ENCODE measurements around the gene EPB41. TPM values are rescaled to one million over a fixed set of nuclear protein-coding genes. Genes with fewer than 3 reads are reported as not detected.
"Not testable (repeated sequence)": the region's sequence is repeated elsewhere in the genome, so short reads cannot be mapped to it uniquely, and the experiment has no call there.

The EPB41 gene
- total and polyA plus RNA-seq, 2 experiments from 2014 or later = 0.89 to 1.5 TPM

GRCh38 chr1:28936528-28936927 lies 22.2 kb downstream of the EPB41 start:
- no peak overlapping the region for H3K27ac ChIP-seq
- in situ Hi-C loops (cut with MboI) = no loop called here

DNA sequence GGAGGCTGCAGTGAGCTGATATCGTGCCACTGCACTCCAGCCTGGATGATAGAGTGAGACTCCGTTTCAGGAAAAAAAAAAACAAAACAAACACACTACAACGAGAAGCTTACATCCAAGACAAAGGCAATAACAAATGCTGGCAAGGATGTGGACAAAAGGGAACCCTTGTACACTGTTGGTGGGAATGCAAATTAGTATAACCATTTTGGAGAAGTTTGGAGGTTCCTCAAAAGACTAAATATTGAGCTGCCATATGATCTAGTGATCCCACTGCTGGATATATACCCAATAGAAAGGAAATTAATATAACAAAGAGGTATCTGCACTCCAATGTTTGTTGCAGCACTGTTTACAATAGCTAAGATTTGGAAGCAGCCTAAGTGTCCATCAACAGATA lies 29.2 kb downstream of the EPB41 start:
- H3K79me2 ChIP-seq (ENCODE audit: insufficient read depth); H3K9ac ChIP-seq; in situ Hi-C loops (cut with MboI); H3K9me3 ChIP-seq (ENCODE audit: low read depth); H4K20me1 ChIP-seq (ENCODE audit: insufficient read depth); H3K4me2 ChIP-seq (ENCODE audit: unreplicated experiment); H3K4me3 ChIP-seq; H3K4me1 ChIP-seq (ENCODE audit: insufficient read depth); H3F3A ChIP-seq (ENCODE audit: insufficient read depth); DNase-seq; H3K27me3 ChIP-seq (replicated peaks; ENCODE audit: insufficient read depth); H3K27ac ChIP-seq; H3K9me2 ChIP-seq (ENCODE audit: insufficient read depth); H3K36me3 ChIP-seq (ENCODE audit: low read depth); H2AFZ ChIP-seq: not testable (repeated sequence)
- WGBS, 2 experiments (ENCODE audit: low coverage in 1 of 2, low lambda C conversion rate in 2 of 2, missing lambda C conversion rate in 2 of 2) = 82 to 96% methylated on average over 3 of the region's 3 CpGs

More at GRCh38 chr1:28936528-28936927, 22.2 kb downstream of the EPB41 start:
- no peak overlapping the region for H3K4me3 ChIP-seq
- no peak for TF ChIP-seq EZH2phosphoT487 (IDR thresholded peaks at IDR 0.05; ENCODE audit: insufficient read depth, low read depth)
- TF ChIP-seq EZH2 (IDR thresholded peaks at IDR 0.05; ENCODE audit: insufficient read depth, poor library complexity, severe bottlenecking) = no peak
- DNase-seq = no peak
- H3K4me1 ChIP-seq (ENCODE audit: insufficient read depth) = no peaks in the 10 kb centered on the region
- no peak overlapping the region for H2AFZ ChIP-seq
- no peaks in the 10 kb centered on the region for H3K27me3 ChIP-seq (replicated peaks; ENCODE audit: insufficient read depth)
- no peak overlapping the region for H3K4me2 ChIP-seq (ENCODE audit: unreplicated experiment)
- no peaks in the 10 kb centered on the region for H3K36me3 ChIP-seq (ENCODE audit: low read depth)
- no peaks in the 10 kb centered on the region for H3K79me2 ChIP-seq (ENCODE audit: insufficient read depth)
- H4K20me1 ChIP-seq (ENCODE audit: insufficient read depth) = no peaks in the 10 kb centered on the region
- H3K9me3 ChIP-seq (ENCODE audit: low read depth) = no peaks in the 10 kb centered on the region
- H3K9ac ChIP-seq = no peak overlapping the region
- no peaks in the 10 kb centered on the region for H3F3A ChIP-seq (ENCODE audit: insufficient read depth)
- no peaks in the 10 kb centered on the region for H3K9me2 ChIP-seq (ENCODE audit: insufficient read depth)

DNA sequence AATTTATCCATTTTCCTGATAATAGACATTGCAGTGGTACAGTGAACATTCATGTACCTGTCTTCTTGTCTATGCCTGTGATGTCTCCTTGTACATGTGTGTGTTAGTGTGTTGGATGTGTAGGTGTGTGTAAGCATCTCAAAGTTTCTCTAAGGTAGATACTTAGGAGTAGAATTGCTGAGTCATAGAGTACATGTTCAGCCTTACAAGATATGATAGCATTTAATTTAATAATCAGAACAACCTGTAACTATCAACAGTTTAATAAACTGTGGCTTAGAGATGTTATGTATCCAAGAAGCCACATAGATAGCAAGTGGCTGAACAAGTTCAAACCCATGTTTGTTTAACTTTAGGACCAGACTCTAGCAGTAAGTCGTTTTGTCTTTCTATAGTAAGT lies 35.6 kb downstream of the EPB41 start:
- H4K20me1 ChIP-seq (ENCODE audit: insufficient read depth) = no peaks in the 10 kb centered on the region
- TF ChIP-seq EZH2 (IDR thresholded peaks at IDR 0.05; ENCODE audit: insufficient read depth, poor library complexity, severe bottlenecking) (no peak), EZH2phosphoT487 (IDR thresholded peaks at IDR 0.05; ENCODE audit: insufficient read depth, low read depth) (no peak)
- no peak for DNase-seq
- H3K4me2 ChIP-seq (ENCODE audit: unreplicated experiment) = no peak overlapping the region
- no peaks in the 10 kb centered on the region for H3F3A ChIP-seq (ENCODE audit: insufficient read depth)
- no peak overlapping the region for H3K27ac ChIP-seq
- WGBS, 2 experiments (ENCODE audit: low coverage in 1 of 2, low lambda C conversion rate in 2 of 2, missing lambda C conversion rate in 2 of 2) = 23 to 27% methylated on average over 1 of the region's 1 CpG
- H3K4me1 ChIP-seq (ENCODE audit: insufficient read depth) = no peaks in the 10 kb centered on the region
- in situ Hi-C loops (cut with MboI) = no loop called here
- H3K9me3 ChIP-seq (ENCODE audit: low read depth) = no peaks in the 10 kb centered on the region
- H3K9ac ChIP-seq = no peak overlapping the region
- H3K27me3 ChIP-seq (replicated peaks; ENCODE audit: insufficient read depth) = no peaks in the 10 kb centered on the region
- no peaks in the 10 kb centered on the region for H3K36me3 ChIP-seq (ENCODE audit: low read depth)
- no peaks in the 10 kb centered on the region for H3K9me2 ChIP-seq (ENCODE audit: insufficient read depth)
- no peak overlapping the region for H3K4me3 ChIP-seq
- H2AFZ ChIP-seq = no peak overlapping the region
- H3K79me2 ChIP-seq (ENCODE audit: insufficient read depth) = no peaks in the 10 kb centered on the region

GRCh38 chr1:28950449-28950848 lies 36.1 kb downstream of the EPB41 start:
- no peak overlapping the region for H3K4me3 ChIP-seq
- H3K9me2 ChIP-seq (ENCODE audit: insufficient read depth) = no peaks in the 10 kb centered on the region
- no peaks in the 10 kb centered on the region for H3K27me3 ChIP-seq (replicated peaks; ENCODE audit: insufficient read depth)
- DNase-seq = no peak
- no peaks in the 10 kb centered on the region for H3K4me1 ChIP-seq (ENCODE audit: insufficient read depth)
- no peaks in the 10 kb centered on the region for H3K9me3 ChIP-seq (ENCODE audit: low read depth)
- H3K36me3 ChIP-seq (ENCODE audit: low read depth) = no peaks in the 10 kb centered on the region
- no peak overlapping the region for H3K9ac ChIP-seq
- H4K20me1 ChIP-seq (ENCODE audit: insufficient read depth) = no peaks in the 10 kb centered on the region
- H3K4me2 ChIP-seq (ENCODE audit: unreplicated experiment) = no peak overlapping the region
- no peaks in the 10 kb centered on the region for H3K79me2 ChIP-seq (ENCODE audit: insufficient read depth)
- no peak for TF ChIP-seq EZH2 (IDR thresholded peaks at IDR 0.05; ENCODE audit: insufficient read depth, poor library complexity, severe bottlenecking)
- TF ChIP-seq EZH2phosphoT487 (IDR thresholded peaks at IDR 0.05; ENCODE audit: insufficient read depth, low read depth) = no peak
- in situ Hi-C loops (cut with MboI) = no loop called here
- no peaks in the 10 kb centered on the region for H3F3A ChIP-seq (ENCODE audit: insufficient read depth)
- no peak overlapping the region for H3K27ac ChIP-seq
- no peak overlapping the region for H2AFZ ChIP-seq

GRCh38 chr1:28954126-28954726 lies 39.9 kb downstream of the EPB41 start:
- WGBS, 2 experiments (ENCODE audit: low coverage in 1 of 2, low lambda C conversion rate in 2 of 2, missing lambda C conversion rate in 2 of 2) = 50 to 52% methylated on average over 2 of the region's 2 CpGs
- no peak overlapping the region for H3K4me3 ChIP-seq
- H4K20me1 ChIP-seq (ENCODE audit: insufficient read depth) = no peaks in the 10 kb centered on the region
- in situ Hi-C loops (cut with MboI) = no loop called here
- no peak for DNase-seq
- no peaks in the 10 kb centered on the region for H3K27me3 ChIP-seq (replicated peaks; ENCODE audit: insufficient read depth)
- no peaks in the 10 kb centered on the region for H3K79me2 ChIP-seq (ENCODE audit: insufficient read depth)
- H3K9ac ChIP-seq = no peak overlapping the region
- H3K9me2 ChIP-seq (ENCODE audit: insufficient read depth) = no peaks in the 10 kb centered on the region
- H3F3A ChIP-seq (ENCODE audit: insufficient read depth) = no peaks in the 10 kb centered on the region
- no peak overlapping the region for H3K4me2 ChIP-seq (ENCODE audit: unreplicated experiment)
- H3K27ac ChIP-seq = no peak overlapping the region
- no peak overlapping the region for H2AFZ ChIP-seq
- peaks cover 6% of the 10 kb centered on the region; the same call in 1 of the 2 replicates for H3K4me1 ChIP-seq (ENCODE audit: insufficient read depth)
- TF ChIP-seq EZH2 (IDR thresholded peaks at IDR 0.05; ENCODE audit: insufficient read depth, poor library complexity, severe bottlenecking) (no peak), EZH2phosphoT487 (IDR thresholded peaks at IDR 0.05; ENCODE audit: insufficient read depth, low read depth) (no peak)
- no peaks in the 10 kb centered on the region for H3K9me3 ChIP-seq (ENCODE audit: low read depth)
- H3K36me3 ChIP-seq (ENCODE audit: low read depth) = no peaks in the 10 kb centered on the region

Measured in GM23248 (cell line).